Esophagus squamous epithelium (tissue), 4 donors: ENCODE measurements around the gene ATG10.

Experiments used
- POLR2A ChIP-seq, 4 donors: fragments of 450-650 bp; IDR thresholded peaks; one replicate each; pipeline ENCODE4 v1.6.1; 2017; ENCODE audit warnings: antibody characterized with exemption in 4 of 4, mild to moderate bottlenecking in 4 of 4, moderate library complexity in 3 of 4
- TF ChIP-seq, protein P1 (sequence below), 6 experiments: fragments of 450-650 bp in 4 of 6; fragments of 200-600 bp in 2 of 6; sonication (generic) in 2 of 6; IDR thresholded peaks; one replicate each; pipeline ENCODE4 v1.5.1; 2016 to 2019; ENCODE audit warnings: antibody characterized with exemption in 6 of 6, mild to moderate bottlenecking in 4 of 6, moderate library complexity in 4 of 6

DNA sequence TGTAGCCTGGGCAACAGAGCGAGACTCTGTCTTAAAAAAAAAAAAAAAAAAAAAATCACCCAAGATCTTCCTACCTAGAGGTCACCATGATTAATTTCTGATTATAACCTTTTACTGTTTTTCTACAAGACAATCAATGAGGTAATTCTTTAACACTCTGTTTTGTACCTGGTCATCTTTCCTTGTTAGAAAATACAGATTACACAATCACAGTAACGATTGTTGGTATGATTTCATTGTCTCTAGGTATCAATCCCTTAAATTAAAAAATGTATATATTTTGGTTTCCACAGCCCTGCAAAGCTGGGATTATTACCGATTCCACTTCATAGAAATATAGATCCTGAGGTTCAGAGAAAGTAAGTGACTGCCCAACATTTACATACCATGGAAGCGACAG, 8.3 kb upstream of the ATG10 start:
- TF ChIP-seq, protein P1, sequence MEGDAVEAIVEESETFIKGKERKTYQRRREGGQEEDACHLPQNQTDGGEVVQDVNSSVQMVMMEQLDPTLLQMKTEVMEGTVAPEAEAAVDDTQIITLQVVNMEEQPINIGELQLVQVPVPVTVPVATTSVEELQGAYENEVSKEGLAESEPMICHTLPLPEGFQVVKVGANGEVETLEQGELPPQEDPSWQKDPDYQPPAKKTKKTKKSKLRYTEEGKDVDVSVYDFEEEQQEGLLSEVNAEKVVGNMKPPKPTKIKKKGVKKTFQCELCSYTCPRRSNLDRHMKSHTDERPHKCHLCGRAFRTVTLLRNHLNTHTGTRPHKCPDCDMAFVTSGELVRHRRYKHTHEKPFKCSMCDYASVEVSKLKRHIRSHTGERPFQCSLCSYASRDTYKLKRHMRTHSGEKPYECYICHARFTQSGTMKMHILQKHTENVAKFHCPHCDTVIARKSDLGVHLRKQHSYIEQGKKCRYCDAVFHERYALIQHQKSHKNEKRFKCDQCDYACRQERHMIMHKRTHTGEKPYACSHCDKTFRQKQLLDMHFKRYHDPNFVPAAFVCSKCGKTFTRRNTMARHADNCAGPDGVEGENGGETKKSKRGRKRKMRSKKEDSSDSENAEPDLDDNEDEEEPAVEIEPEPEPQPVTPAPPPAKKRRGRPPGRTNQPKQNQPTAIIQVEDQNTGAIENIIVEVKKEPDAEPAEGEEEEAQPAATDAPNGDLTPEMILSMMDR (IDR thresholded peaks at IDR 0.05): no peak
- TF ChIP-seq POLR2A (IDR thresholded peaks at IDR 0.05): no peak
